ENCODE measurements around the gene D2HGDH.
A peak's percentile ranks its signal among the peaks of the same experiment; 100 is the strongest.
"Not testable (repeated sequence)": the region's sequence is repeated elsewhere in the genome, so short reads cannot be mapped to it uniquely, and the experiment has no call there.

The D2HGDH gene

GRCh38 chr2:241796610-241797138 is 62.2 kb downstream of the D2HGDH start:
- in situ Hi-C loops (cut with MboI; ENCODE audit: low pct_unique_long_range_greater_than_20kb, low sequenced_read_pairs, unreplicated experiment): no loop called here
- peak; percentile 8 for DNase-seq (ENCODE audit: low spot score)
- no peak for TF ChIP-seq CTCF (IDR thresholded peaks at IDR 0.05; ENCODE audit: extremely low read depth, insufficient read depth, missing control alignments)

- TF ChIP-seq CTCF (IDR thresholded peaks at IDR 0.05; ENCODE audit: extremely low read depth, insufficient read depth, missing control alignments): no peak
- in situ Hi-C loops (cut with MboI; ENCODE audit: low pct_unique_long_range_greater_than_20kb, low sequenced_read_pairs, unreplicated experiment): no loop called here
- DNase-seq (ENCODE audit: low spot score): peak; percentile 17
Measured at GRCh38 chr2:241797441-241798080, 63.1 kb downstream of the D2HGDH start.

GRCh38 chr2:241798081-241798630 is 63.7 kb downstream of the D2HGDH start:
- no peak for TF ChIP-seq CTCF (IDR thresholded peaks at IDR 0.05; ENCODE audit: extremely low read depth, insufficient read depth, missing control alignments)
- DNase-seq (ENCODE audit: low spot score): peak; percentile 25
- in situ Hi-C loops (cut with MboI; ENCODE audit: low pct_unique_long_range_greater_than_20kb, low sequenced_read_pairs, unreplicated experiment): no loop called here

DNA sequence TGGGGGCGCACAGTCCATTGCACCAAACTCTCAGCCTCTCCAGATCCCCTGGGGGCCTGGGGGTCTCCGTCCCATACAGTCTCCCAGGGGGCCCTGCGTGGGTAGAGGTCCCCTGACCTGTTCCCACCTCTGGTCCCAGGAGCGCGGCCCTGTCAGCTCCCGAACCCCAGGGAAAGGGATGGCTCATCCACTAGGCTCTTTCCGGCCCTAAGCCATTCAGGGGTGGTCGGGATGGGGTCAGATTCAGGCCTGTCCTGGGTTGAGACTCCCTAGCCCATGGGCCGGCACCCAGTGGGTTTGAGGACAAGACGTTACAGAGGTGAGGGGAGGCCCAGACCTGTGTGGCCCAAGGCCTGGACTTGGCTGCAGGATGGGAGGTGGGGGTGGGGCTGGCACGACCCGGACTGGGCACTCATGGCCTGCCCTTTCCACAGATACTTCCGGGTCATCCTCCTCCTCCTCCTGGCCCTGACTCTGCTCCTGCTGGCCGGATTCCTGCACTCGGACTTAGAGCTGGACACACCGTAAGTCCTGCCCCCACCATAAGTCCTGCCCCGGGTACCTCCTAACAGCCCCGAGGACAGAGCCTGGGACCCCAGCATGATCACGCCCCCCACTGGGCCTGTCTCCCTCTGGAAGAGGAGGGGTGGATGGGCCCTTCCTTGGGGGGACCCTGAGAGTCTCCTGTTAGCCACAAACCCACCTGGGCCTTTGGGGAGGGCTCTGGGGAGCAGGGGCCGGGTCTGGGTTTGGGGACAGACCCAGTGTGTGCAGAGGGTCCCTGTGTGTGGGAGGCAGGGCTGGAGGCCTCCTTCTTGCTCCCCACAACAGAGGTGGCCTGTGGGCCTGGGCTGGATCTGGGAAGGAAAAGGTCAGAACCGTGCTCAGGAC is 64.4 kb downstream of the D2HGDH start:
- no peak for TF ChIP-seq CTCF (IDR thresholded peaks at IDR 0.05; ENCODE audit: extremely low read depth, insufficient read depth, missing control alignments)
- in situ Hi-C loops (cut with MboI; ENCODE audit: low pct_unique_long_range_greater_than_20kb, low sequenced_read_pairs, unreplicated experiment): no loop called here
- DNase-seq (ENCODE audit: low spot score): peak; percentile 14

DNA sequence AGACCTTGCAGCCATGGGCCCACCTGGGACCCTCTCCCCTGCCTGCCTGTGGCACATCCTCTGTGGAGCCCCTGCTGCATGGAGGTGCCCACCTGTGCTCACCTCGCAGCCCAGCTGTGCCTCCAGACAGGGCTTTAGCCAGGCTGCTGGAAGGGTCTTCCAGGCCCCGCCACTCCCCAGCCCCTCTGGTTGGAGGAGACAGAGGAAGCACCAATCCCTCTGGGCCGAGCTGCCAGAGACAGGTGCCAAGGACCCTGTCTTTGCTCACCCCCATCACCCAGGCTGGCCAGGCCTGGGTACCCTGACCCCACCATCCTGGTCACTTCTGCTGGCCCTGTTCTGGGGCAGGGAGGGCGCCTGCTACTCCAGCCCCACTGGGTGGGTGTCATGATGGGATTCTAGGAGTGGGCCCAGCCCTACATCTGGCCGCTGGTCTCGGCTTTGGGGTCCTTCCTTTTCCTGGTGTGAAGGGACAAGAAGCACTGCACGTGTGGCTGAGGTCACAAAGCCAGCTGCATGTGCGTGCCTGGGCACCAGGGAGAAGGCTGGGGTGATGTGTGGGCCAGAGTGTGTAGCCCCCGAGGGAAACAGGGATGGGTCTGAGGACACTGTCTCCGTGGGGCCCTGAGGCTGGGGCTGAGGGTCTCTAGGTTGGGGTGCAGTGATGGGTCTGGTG is 65.2 kb downstream of the D2HGDH start:
- in situ Hi-C loops (cut with MboI; ENCODE audit: low pct_unique_long_range_greater_than_20kb, low sequenced_read_pairs, unreplicated experiment): no loop called here
- DNase-seq (ENCODE audit: low spot score): peak; percentile 13
- no peak for TF ChIP-seq CTCF (IDR thresholded peaks at IDR 0.05; ENCODE audit: extremely low read depth, insufficient read depth, missing control alignments)

DNA sequence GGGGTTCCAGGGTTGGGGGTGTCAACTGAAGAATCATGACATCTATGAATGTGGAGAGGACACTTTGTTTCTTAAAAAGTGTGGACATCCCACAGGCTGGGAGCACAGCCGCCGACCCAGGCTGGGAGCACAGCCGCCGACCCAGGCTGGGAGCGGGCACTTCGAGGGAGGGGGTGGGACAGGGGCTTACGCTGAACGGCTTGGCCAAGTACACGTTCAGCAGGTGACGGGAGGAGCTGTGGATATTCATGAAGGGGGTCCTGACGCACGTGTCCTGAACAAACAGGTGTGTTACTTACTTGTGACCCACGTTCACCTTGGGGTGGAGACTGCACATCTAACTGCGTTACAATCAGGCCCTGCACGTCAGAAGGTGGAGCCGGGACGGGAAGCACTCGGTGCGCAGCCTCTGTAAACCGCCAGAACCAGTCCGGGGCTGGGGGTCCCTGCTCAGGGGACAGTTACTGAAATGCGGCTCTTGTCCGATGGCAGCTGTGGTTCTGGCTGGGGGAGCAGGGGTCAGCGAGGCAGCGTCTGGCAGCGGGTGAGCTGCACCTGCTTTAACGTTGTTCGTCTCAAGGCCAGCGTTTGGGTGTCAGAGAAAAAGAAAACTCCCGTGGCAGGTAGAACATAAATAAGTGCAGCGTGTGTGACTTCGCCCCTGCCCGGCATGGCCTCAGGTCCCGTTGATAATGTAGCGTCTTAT is 65.9 kb downstream of the D2HGDH start:
- in situ Hi-C loops (cut with MboI; ENCODE audit: low pct_unique_long_range_greater_than_20kb, low sequenced_read_pairs, unreplicated experiment); DNase-seq (ENCODE audit: low spot score): not testable (repeated sequence)

Data from GM13977 (cell line).